ENCODE results near the gene RCOR3. TPM values are rescaled to one million over a fixed set of nuclear protein-coding genes. Genes with fewer than 3 reads are reported as not detected.
"Not testable (repeated sequence)": the region's sequence is repeated elsewhere in the genome, so short reads cannot be mapped to it uniquely, and the experiment has no call there.

RCOR3 gene
- 10 to 100 TPM; 47.8 to 52.7 TPM for total RNA-seq

GRCh38 chr1:211258756-211259637 lies at the start of gene RCOR3:
TSS of gene RCOR3 (plus strand) at chr1:211259366. CDS start at chr1:211259561, 195 bp downstream.
- DNase-seq: peak; percentile 92
- CTCF ChIA-PET: interaction anchor here (0.9 to 2.2 kb wide), 8 partner anchors 12 to 130 kb away, joined by 3 to 6 read pairs (median 5); partner anchors contain the start of gene KCNH1
- POLR2A ChIA-PET: interaction anchor here (0.6 to 1.4 kb wide), 15 partner anchors 8 to 1489 kb away, joined by 3 to 9 read pairs (median 4); no protein-coding TSS in a partner anchor
- H3K27me3 Mint-ChIP-seq: no peaks in the 10 kb centered on the region
- no peaks in the 10 kb centered on the region for H3K9me3 Mint-ChIP-seq
- H3K36me3 Mint-ChIP-seq (ENCODE audit: low read depth): peaks cover 17% of the 10 kb centered on the region
- peak within 1 kb of the TSS; percentile 77 for H3K4me3 Mint-ChIP-seq
- H3K4me1 Mint-ChIP-seq: peaks cover 20% of the 10 kb centered on the region
- peak within 1 kb of the TSS; percentile 87 for H3K27ac Mint-ChIP-seq

- ChIA-PET POLR2A (no interaction called here), CTCF (no interaction called here)
- Mint-ChIP-seq H3K9me3 (no peaks in the 10 kb centered on the region), H3K4me3 (no peak overlapping the region), H3K27ac (no peak overlapping the region), H3K36me3 (ENCODE audit: low read depth) (no peaks in the 10 kb centered on the region), H3K27me3 (no peaks in the 10 kb centered on the region), H3K4me1 (no peaks in the 10 kb centered on the region)
- DNase-seq: no peak
Observed at GRCh38 chr1:211210052-211210451, 49.1 kb upstream of the RCOR3 start.

DNA sequence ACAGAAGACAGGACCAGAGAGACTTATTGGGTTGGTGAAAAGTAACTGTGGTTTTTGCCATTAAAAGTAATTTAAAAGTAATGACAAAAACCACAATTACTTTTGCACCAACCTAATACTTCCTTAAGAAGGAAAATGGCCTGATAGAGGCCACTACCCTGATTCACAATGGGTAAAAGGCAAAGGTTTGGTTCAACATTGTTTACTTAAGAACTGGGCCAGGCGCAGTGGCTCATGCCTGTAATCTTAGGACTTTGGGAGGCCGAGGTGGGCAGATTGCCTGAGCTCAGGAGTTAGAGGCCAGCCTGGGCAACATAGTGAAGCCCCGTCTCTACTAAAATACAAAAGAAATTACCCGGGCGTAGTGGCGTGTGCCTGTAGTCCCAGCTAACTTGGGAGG lies 48.2 kb upstream of the RCOR3 start:
- H3K4me1 Mint-ChIP-seq: no peaks in the 10 kb centered on the region
- H3K27ac Mint-ChIP-seq: no peak overlapping the region
- DNase-seq: no peak
- peaks cover 2% of the 10 kb centered on the region for H3K27me3 Mint-ChIP-seq
- H3K9me3 Mint-ChIP-seq: no peaks in the 10 kb centered on the region
- CTCF ChIA-PET: no interaction called here
- no peaks in the 10 kb centered on the region for H3K36me3 Mint-ChIP-seq (ENCODE audit: low read depth)
- POLR2A ChIA-PET: no interaction called here
- H3K4me3 Mint-ChIP-seq: no peak overlapping the region

- Mint-ChIP-seq H3K4me1 (no peaks in the 10 kb centered on the region), H3K27ac (no peak overlapping the region), H3K9me3 (no peaks in the 10 kb centered on the region), H3K27me3 (peaks cover 3% of the 10 kb centered on the region), H3K36me3 (ENCODE audit: low read depth) (no peaks in the 10 kb centered on the region), H3K4me3 (no peak overlapping the region)
- CTCF ChIA-PET: no interaction called here
- DNase-seq: no peak
- POLR2A ChIA-PET: no interaction called here
Observed at GRCh38 chr1:211213702-211214101, 45.5 kb upstream of the RCOR3 start.

- no peak overlapping the region for H3K27ac Mint-ChIP-seq
- H3K4me3 Mint-ChIP-seq: no peak overlapping the region
- ChIA-PET POLR2A (interaction anchor here (0.7 kb wide), 1 partner anchor 22 kb away, joined by 3 read pairs; no protein-coding TSS in a partner anchor), CTCF (no interaction called here)
- H3K27me3 Mint-ChIP-seq: peaks cover 3% of the 10 kb centered on the region
- DNase-seq: no peak
- no peaks in the 10 kb centered on the region for H3K4me1 Mint-ChIP-seq
- no peaks in the 10 kb centered on the region for H3K36me3 Mint-ChIP-seq (ENCODE audit: low read depth)
- no peaks in the 10 kb centered on the region for H3K9me3 Mint-ChIP-seq
Observed at GRCh38 chr1:211215577-211215976, 43.6 kb upstream of the RCOR3 start.

DNA sequence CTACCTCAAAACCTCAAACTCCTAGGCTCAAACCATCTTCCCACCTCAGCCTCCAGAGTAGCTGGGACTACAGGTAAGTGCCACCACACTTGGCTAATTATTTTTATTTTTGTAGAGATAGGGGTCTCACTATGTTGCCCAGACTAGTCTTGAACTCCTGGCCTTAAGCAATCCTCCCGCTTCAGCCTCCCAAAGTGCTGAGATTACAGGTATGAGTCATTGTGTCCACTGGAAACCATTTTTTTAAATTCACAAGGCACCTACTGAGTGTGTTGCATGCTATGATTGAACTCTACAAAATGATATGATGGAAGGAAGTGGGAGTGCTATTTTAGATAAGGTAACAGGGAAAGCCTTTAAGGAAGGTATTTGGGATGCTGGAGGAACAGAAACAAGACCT lies 41.8 kb upstream of the RCOR3 start:
- H3K4me1 Mint-ChIP-seq: no peaks in the 10 kb centered on the region

DNA sequence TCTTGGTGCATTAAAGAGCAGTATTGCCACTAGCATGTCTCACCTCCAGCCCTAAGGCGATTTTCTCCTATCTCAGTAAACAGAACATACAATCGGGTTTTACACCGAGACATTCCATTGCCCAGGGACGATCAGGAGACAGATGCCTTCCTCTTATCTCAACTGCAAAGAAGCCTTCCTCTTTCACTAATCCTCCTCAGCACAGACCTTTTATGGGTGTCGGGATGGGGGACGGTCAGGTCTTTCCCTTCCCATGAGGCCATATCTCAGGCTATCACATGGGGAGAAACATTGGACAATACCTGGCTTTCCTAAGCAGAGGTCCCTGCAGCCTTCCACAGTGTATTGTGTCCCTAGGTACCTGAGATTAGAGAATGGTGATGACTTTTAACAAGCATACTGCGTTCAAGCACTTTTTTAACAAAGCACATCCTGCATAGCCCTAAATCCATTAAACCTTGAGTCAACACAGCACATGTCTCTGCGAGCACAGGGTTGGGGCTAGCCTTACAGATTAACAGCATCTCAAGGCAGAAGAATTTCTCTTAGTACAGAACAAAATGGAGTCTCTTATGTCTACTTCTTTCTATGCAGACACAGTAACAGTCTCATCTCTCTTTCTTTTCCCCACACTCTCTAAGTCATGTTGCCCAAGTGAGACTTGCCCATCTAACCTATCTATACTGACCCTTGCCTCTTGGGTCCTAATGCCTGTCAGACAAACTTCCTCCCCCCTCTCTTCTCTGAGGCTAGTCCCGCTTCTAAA lies 36.5 kb upstream of the RCOR3 start:
- H3K9me3 Mint-ChIP-seq; DNase-seq; H3K4me3 Mint-ChIP-seq; H3K4me1 Mint-ChIP-seq; POLR2A ChIA-PET; H3K27ac Mint-ChIP-seq; CTCF ChIA-PET; H3K27me3 Mint-ChIP-seq; H3K36me3 Mint-ChIP-seq (ENCODE audit: low read depth): not testable (repeated sequence)

More for the DNA sequence above, 41.8 kb upstream of the RCOR3 start:
- no peak for DNase-seq
- no peak overlapping the region for H3K27ac Mint-ChIP-seq
- no peaks in the 10 kb centered on the region for H3K36me3 Mint-ChIP-seq (ENCODE audit: low read depth)
- H3K9me3 Mint-ChIP-seq: no peaks in the 10 kb centered on the region
- CTCF ChIA-PET: interaction anchor here (1.0 kb wide), 1 partner anchor 1238 kb away, joined by 3 read pairs; no protein-coding TSS in a partner anchor
- no peak overlapping the region for H3K4me3 Mint-ChIP-seq
- POLR2A ChIA-PET: no interaction called here
- H3K27me3 Mint-ChIP-seq: peaks cover 3% of the 10 kb centered on the region

- DNase-seq: peak; percentile 64
- Mint-ChIP-seq H3K4me3 (peak overlapping the region; percentile 29), H3K27ac (peak overlapping the region; percentile 69), H3K4me1 (peaks cover 20% of the 10 kb centered on the region)
- H3K27me3 Mint-ChIP-seq; H3K9me3 Mint-ChIP-seq; H3K36me3 Mint-ChIP-seq (ENCODE audit: low read depth): not testable (repeated sequence)
- POLR2A ChIA-PET: interaction anchor here (0.8 to 1.4 kb wide), 4 partner anchors 9 to 32 kb away, joined by 3 to 9 read pairs (median 4); partner anchors contain the start of gene RCOR3
- CTCF ChIA-PET: interaction anchor here (0.6 to 1.1 kb wide), 2 partner anchors 84 to 286 kb away, joined by 3 to 4 read pairs; no protein-coding TSS in a partner anchor
Observed at GRCh38 chr1:211228573-211229364, 30.4 kb upstream of the RCOR3 start.

DNA sequence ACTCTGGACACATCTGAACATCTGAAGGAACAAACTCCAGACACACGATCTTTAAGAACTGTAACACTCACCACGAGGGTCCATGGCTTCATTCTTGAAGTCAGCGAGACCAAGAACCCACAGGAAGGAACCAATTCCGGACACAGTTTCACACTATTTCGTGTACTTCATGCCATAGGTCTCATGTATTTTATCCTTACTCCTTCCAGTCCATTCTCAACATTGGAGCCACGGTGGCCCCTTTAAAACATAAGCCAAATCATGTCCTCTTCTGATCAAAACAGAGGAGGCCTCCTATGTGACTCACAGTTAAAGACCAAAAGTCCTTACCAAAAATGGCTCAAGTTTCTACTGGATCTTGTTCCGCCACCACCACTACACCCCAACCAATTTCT lies 29.8 kb upstream of the RCOR3 start:
- peak overlapping the region; percentile 69 for H3K27ac Mint-ChIP-seq
- CTCF ChIA-PET: interaction anchor here (1.1 kb wide), 1 partner anchor 285 kb away, joined by 4 read pairs; no protein-coding TSS in a partner anchor
- no peaks in the 10 kb centered on the region for H3K9me3 Mint-ChIP-seq
- POLR2A ChIA-PET: interaction anchor here (0.8 to 1.4 kb wide), 4 partner anchors 9 to 31 kb away, joined by 3 to 9 read pairs (median 4); partner anchors contain the start of gene RCOR3
- no peaks in the 10 kb centered on the region for H3K27me3 Mint-ChIP-seq
- H3K4me1 Mint-ChIP-seq: peaks cover 20% of the 10 kb centered on the region
- H3K36me3 Mint-ChIP-seq (ENCODE audit: low read depth): no peaks in the 10 kb centered on the region
- no peak for DNase-seq
- peak overlapping the region; percentile 29 for H3K4me3 Mint-ChIP-seq

- Mint-ChIP-seq H3K9me3 (no peaks in the 10 kb centered on the region), H3K27ac (no peak overlapping the region), H3K4me1 (peaks cover 20% of the 10 kb centered on the region), H3K27me3 (no peaks in the 10 kb centered on the region), H3K4me3 (no peak overlapping the region), H3K36me3 (ENCODE audit: low read depth) (no peaks in the 10 kb centered on the region)
- ChIA-PET POLR2A (no interaction called here), CTCF (interaction anchor here (0.5 kb wide), 1 partner anchor 648 kb away, joined by 4 read pairs; no protein-coding TSS in a partner anchor)
- no peak for DNase-seq
Observed at GRCh38 chr1:211231873-211232272, 27.3 kb upstream of the RCOR3 start.

DNA sequence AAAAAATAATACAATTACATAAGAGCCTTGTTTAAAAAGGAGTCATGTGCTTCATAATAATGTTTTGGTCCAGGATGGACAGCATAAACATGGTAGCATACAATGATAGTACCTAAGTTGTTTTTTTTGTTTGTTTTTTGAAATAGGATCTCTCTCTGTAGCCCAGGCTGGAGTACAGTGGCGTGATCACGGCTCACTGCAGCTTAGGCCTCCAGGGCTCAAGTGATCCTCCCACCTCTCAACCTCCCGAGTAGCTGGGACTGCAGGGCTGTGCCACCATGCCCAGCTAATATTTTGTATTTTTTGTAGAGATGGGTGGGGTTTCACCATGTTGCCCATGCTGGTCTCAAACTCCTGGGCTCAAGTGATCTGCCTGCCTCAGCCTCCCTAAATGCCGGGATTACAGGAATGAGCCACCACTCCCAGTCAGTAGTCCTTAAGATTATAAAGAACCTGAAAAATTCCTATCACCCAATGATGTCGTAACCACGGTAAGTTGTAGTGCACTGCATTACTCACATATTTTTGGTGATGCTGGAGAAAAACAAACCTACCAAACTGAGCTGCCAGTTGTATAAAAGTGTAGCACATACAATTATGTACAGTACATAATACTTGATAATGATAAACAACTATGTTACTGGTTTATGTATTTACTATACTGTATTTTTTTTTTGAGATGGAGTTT lies 22.4 kb upstream of the RCOR3 start:
- ChIA-PET POLR2A (no interaction called here), CTCF (no interaction called here)
- Mint-ChIP-seq H3K4me3 (no peak overlapping the region), H3K4me1 (no peaks in the 10 kb centered on the region), H3K36me3 (ENCODE audit: low read depth) (no peaks in the 10 kb centered on the region), H3K9me3 (no peaks in the 10 kb centered on the region), H3K27ac (no peak overlapping the region), H3K27me3 (peaks cover 3% of the 10 kb centered on the region)
- DNase-seq: no peak

DNA sequence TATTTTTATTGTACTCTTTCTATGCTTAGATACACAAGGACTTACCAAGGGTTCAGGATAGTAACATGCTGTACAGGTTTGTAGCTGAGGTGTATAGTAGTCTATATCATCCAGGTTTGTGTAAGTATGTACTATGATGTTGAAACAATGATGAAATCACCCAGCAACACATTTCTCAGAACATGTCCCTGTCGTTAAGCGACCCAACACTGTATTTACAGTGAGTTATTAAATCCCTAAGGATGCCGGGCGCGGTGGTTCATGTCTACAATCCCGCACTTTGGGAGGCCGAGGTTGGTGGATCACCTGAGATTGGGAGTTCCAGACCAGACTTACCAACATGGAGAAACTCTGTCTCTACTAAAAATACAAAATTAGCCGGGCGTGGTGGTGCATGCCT lies 21.6 kb upstream of the RCOR3 start:
- Mint-ChIP-seq H3K9me3 (no peaks in the 10 kb centered on the region), H3K36me3 (ENCODE audit: low read depth) (no peaks in the 10 kb centered on the region), H3K27me3 (peaks cover 3% of the 10 kb centered on the region), H3K27ac (no peak overlapping the region), H3K4me1 (no peaks in the 10 kb centered on the region), H3K4me3 (no peak overlapping the region)
- ChIA-PET POLR2A (no interaction called here), CTCF (no interaction called here)
- no peak for DNase-seq

Measured in activated CD4-positive, alpha-beta memory T cell treated with anti-CD3 and anti-CD28 coated beads, Interleukin-2, amount 10 ng/mL, durations not matched to agents 7 days and 5 days (primary cell).